GM19238 (cell line): Measurements from ENCODE around the gene RPS16.

Experiments used
- DNase-seq: peaks from one replicate; pipeline ENCODE4 v3.0.0; 2011; ENCODE audit warnings: low spot score; ENCODE audit not compliant: insufficient read length

The RPS16 gene

DNA sequence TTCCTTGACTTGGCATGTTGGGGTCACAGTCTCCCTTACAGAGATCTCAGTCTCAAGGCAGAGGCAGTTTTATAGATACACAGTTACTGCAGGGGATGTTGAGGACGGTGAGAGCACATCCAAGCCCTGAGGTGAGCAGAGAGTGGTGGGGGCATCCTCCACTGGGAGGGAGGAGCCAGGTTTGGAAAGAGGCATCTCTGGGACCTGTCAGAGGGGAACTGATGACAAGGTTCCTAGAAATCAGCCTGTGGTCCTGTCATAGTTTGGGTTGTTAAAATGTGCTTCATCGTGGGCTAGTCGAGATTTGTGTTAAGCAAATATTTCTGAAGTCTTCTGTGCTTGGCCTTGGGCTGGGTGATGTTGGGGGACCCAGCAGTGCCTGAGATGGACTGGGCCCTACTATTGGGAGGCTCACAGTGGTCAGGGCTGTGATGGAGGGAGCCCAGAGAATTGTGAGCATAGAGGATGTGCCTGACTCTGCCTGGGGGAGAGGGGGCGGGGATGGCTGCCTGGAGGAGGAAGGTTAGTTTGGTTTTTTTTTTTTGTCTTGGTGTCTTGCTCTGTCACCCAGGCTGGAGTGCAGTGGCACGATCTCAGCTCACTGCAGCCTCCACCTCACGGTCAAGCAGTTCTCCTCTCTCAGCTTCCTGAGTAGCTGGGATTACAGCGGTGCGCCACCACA is 13.5 kb upstream of the RPS16 start:
- DNase-seq = no peak

DNA sequence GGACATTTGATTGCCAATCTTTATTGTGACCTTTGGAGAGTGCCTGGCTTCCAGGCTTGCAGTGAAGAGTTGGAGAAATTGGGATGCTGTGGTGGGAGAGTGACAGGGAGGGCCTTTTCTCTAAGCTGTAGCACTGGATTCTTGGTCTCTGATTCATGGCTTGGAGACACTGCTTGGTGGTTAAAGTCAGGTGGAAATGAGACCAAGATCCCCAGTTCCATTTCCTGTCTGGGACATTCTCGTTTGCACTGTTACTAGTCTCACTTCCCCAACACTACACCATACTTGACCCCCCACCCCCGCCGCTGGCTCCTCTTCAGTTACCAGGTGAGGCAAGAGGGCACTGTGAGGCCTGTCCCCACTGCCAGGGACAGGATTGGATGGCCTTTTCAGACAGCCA is 12.5 kb upstream of the RPS16 start:
- DNase-seq = peak; percentile 49

DNA sequence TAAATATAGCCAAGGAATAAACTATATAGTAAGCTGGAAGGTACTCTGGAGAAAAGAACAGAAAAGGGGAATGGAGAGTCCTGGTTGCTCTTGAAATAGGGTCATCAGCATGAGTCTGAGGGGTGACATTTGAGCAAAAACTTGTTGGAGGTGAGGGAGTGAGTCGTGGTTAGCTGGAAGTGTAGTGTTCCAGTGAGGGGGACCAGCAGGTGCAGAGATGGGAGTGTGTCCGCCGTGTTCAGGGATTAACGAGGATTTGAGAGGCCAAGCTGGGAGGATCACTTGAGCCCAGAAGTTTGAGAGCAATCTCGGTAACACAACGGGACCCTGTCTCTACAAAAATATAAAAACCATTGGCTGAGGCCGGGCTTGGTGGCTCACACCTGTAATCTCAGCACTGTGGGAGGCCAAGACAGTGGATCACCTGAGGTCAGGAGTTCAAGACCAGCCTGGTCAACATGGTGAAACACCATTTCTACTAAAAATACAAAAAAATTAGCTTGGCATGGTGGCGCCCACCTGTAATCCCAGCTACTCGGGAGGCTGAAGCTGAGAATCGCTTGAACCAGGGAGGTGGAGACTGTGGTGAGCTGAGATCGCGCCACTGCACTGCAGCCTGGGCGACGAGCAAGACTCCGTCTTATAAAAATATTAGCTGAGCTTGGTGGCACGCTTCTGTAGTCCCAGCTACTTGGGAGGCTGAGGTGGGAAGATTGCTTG is 10.8 kb upstream of the RPS16 start:
- no peak for DNase-seq

DNA sequence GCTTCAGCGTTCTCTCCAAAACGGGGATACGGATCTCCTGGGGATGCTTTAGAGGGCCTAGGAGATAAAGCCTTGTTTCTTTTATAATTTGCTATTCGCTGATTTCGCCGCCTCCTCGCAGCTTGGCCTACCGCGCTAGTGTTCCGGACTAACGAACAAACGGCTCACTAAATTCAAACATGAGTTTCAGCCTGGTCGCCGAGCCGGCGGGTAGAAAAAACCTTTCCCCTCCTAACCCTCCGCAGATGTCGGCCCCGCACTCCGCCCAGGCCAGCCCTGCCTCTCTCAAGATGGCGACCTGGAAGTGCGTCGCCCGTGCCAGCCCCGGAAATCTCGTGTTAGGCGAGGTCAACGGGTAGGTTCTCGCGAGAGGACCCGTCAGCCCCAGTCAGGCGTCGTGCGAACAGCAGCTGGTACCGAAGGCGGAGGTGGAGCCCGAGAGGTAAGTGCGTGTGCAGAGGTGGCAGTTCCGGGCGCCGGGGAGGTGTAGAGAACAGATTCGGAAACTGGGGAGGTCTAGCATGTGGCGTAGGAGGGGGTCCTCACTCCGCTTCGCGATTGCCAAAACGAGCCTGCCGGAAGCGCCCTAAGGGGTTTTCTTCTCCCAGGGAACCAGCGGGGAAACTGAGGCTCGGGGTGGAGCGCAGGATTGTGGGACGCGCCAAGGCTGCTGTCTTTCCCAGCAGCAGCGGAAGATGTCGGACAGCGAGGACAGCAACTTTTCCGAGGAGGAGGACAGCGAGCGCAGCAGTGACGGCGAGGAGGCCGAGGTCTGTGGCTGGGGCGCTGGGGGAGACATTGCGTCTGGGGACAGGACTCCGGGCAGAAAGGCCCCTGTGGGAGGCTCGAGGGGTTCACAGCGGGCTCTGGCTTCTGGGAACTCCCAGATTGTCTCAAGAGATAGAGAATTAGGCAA is 9.7 kb upstream of the RPS16 start, which contains the start of gene SUPT5H:
TSS of gene SUPT5H (plus strand) at position 387 of the 916 bp plus-strand sequence. CDS start at position 696, 309 bp downstream.
- DNase-seq = peak; percentile 98

DNA sequence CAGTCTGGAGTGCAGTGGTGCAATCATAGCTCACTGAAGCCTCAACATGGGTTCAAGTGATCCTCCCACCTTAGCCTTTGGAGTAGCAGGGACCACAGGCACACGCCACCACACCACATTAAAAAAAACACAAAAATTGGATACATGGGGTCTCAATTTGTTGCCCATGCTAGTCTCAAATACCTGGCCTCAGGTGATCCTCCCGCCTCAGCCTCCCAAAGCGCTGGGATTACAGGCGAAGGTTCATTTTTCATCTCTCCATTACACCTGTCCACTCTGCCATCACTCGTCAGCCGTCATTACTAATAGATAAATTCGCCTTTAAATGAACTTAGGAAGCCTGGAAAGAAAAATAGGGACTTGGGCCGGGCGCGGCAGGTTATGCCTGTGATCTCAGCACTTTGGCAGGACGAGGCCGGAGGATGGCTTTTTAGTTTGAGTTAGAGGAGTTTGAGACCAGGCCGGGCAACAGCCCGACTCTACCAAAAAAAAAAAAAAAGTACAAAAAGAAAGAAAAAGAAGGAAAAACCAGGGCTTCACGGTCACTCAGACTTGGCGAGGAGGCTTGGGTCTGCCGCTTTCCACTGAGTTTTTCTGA is 8.9 kb upstream of the RPS16 start:
- no peak for DNase-seq

DNA sequence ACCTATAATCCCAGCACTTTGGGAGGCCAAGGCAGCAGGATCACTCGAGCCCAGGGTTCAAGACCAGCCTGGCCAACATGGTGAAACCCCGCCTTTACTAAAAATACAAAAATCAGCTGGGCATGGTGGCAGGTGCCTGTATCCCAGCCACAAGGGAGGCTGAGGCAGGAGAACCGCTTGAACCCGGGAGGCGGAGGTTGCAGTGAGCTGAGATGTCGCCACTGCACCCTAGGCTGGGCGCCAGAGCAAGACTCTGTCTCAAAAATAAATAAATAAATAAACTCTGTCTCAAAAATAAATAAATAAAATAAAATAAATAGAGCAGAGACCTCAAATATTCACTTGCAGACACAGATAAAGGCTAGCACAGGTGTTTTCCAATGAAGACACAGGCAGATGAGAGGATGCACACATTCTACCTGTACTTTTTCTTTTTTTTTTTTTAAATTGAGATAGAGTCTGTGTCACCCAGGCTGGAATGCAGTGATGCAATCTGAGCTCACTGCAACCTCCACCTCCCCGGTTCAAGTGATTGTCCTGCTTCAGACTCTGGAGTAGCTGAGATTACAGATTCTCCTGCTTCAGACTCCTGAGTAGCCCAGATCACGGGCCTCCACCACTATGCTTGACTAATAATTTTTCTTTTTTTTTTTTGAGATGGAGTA is 2.7 kb upstream of the RPS16 start:
- no peak for DNase-seq

DNA sequence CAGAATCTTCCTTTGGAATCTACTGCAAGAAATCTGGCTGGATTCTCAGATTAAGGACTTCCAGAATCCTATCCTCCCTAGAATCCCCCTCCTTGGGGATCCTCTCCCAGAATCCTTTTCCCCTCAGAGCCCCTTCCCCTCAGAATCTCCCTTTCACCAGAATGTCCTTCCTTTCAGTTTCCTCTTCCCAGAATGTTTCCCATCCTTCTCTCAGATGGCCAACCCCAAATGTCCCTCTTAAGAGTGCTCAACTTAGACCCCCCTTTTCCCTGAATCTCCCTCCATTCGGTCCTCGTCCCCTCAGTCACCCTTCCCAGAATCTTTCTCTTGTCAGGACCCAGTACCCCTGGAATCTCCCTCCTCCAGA is 584 bp upstream of the RPS16 start:
- no peak for DNase-seq

DNA sequence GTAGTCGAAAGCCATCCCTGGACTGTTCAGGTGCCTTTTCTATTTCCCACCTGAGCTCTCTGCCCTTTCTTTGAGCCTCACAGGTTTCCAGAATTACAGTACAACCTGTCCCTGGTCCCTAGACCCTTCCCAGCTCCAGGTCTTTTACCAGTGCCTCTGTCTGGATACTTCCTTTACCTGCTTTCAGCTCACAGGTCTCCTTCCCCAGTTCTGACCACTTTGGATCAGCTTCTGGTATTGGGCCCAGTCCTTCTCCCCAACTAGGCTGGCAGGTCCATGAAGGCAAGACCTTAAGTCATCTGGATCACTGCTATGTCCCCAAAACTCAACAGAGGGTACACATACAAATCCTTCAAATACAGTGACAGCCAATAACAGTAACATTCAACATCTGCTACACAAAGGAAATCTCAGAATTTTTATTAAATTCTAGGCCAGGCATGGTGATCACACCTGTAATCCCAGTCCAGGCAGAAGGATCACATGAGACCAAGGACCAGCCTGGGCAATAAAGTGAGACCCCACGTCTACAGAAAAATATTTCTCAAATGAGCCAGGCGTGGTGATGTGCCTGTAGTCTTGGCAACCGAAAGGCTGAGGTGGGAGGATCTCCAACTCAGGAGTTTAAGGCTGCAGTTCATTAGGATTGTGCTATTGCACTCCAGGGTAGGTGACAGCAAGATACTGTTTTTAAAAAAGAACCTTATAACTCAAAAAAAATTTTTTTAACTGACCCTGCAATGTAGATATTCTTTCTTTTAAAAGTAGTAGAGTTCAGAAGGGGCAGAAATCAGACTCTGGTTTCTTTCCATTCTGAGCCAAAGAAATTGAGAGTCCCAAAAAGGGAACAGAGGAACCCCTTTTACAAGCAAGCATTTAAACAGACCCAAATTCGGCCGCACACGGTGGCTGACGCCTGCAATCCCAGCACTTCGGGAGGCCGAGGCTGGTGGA is 1.3 kb downstream of the RPS16 start:
- no peak for DNase-seq

DNA sequence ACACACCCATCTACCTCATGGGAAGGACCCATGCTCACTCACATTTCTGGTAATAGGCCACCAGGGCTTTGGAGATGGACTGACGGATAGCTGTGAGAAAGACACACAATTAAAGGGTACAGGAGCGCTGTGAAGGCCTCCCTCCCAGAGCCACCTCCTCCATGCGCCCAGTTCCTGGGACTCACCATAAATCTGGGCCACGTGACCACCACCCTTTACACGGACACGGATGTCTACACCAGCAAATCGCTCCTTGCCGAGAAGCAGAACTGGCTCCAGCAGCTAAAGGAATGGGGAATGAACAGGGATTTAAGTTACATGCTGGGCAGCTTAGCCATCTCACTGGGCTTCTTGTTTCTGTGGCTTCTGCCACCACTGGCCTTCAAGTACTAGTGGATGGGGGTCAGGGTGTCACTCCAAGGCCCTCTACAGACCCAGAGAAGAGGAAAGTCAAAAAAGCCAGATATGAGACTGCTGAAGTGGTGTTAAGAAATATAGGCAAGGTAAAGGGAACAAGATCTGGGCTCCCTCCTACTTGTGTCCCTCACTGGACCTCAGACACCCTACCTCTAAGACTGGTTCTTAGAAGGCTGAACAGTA is 2.2 kb downstream of the RPS16 start:
- DNase-seq = no peak

DNA sequence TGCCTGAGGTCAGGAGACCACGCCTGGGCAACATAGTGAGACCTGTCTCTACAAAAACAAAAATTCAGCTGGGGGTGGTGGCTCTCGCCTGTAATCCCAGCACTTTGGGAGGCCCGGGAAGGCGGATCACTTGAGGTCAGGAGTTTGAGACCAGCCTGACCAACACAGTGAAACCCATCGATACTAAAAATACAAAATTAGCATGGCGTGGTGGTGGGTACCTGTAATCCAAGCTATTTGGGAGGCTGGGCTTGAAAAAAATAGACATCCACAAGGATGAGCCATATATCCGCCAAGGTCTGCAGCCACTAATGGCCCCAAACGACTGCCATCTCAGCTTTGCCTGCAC is 3.1 kb downstream of the RPS16 start:
- no peak for DNase-seq

DNA sequence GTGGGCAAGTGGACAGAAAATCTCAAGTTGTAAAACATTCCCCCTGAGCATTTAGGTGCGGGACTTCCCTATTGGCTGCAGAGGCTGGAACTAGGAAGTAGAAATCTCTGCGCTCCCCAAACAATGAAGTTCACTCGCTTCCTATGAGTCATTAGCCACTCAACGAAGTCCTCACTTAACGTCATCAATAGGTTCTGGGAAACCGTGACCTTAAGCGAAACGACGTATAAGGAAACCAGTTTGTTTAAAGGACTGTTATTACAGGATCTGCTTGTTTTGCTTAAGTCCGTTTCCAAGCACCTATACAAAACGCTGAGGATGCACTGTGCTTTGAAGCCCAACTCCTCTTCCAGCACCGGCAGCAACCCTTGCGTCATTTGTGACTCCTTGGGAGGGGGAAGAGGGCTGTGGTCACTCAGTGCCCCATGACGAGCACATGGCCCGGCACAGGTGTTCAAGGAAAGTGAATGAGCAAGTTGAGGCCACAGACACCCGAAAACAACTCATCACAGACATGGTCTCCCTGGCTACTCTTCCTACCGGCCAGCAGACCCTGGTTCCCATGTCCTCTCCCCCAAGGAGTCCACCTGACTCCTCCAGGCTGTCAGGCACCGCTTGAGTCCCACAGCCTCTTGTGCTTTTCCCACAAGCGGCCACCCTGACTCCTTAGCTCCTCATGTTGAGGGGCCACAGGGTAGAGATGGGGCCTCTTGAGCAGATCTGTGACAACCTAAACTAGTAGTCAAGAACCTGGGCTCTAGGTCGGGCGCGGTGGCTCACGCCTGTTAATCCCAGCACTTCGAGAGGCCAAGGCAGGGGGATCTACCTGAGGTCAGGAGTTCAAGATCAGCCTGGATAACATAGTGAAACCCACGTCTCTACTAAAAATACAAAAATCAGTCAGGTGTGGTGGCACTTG is 4.8 kb downstream of the RPS16 start:
- DNase-seq = no peak

DNA sequence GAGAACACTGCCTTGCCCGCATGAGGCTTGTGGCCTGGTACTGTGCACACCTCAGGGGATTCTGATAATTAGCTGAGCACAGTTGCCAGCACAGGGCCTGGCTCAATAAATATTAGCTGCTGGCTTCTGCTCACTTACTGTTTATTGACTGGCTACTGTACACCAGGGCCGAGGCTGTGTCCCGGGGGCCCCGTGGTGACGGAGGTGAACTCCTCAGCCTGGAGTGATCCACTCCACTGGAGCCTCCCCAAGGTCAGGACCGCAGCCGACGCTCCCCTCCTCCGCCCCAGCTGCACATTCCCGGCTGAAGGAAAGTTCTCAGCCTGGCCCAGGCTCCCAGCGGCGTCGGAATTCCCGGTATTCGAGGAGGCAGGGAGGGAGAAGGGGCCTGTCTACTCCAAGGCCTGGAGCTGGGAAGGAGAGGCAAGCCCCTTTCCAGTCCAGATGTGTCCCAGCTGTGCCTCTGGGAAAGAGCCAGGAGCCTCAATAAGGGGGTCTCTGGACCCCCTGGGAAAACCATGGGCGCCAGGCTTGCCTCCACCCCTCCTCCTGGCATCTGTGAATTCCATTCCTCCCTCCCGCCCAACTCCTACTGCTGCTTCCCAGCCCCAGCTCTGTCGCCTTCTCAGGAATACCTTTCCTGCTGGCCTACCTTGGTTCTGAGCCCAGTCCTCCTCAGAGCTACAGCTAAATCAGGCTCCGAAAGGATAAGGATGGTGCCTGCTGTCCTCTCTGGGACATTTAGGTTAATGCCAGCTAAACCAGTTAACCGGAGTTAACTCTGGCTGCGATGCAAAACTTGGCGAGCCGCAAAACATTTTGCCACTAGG is 7.3 kb downstream of the RPS16 start:
- no peak for DNase-seq

DNA sequence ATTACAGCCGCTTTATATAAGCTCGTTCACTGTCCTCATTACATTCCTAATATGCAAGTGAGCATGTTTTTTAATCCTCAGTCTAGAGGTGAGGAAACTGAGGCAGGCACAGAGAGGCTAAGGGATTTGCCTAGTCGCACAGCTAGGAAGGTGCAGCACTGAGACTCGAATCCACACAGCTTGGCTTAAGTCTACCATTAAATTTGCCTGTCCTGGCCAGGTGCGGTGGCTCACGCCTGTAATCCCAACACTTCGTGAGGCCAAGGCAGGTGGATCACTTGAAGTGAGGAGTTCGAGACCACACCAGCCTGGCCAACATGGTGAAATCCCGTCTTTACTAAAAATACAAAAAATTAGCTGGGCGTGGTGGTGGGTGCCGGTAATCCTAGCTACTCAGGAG is 8.0 kb downstream of the RPS16 start:
- DNase-seq = no peak

DNA sequence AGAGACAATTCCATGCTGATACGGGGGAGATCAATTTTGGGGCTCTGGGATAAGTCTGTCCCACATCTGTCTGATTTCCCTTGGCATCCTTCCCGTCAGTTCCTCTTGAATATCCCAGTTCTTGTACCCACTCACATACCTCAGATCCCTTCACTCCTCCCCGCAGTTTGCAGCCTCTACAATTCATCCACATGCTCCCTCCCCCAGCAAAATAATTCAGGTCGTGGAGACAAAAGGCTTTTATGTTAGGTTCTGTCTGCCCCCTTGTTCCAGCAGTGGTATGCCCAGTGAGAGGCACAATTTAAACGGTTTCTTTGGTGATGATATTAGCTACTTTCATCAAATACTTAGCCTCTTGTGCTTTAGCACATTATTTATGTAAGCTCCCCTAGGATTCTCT is 9.6 kb downstream of the RPS16 start:
- DNase-seq = no peak

DNA sequence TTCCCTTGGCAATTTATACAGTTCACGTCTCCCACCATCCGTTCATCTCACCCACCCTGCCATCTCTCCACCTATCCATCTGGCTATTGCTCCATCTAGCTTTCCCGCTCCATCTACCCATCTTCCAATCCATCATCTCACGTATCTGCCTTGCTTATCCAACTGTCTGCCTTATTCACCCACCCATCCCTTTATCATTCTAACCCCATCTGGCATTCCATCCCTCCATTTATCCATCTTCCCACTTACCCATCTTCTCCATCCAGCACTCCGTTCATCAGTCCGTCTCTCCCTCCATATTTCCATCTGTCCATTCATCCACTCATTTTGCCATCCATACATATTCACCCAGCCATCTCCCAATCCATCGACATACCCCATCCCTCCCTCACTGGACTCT is 10.0 kb downstream of the RPS16 start:
- DNase-seq = no peak

DNA sequence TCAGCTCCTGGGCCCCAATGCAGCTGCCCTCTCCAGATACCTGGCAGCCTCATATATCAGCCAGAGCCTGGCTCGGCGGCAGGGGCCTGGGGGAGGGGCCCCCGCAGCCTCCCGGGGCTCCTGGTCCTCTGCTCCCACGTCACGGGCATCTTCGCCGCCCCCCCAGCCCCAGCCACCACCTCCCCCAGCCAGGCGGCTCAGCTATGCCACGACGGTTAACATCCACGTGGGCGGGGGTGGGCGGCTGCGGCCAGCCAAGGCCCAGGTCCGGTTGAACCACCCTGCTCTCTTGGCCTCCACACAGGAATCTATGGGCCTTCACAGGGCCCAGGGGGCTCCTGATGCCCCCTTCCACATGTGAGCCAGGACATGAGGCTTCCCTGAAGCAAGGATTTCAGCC is 10.8 kb downstream of the RPS16 start:
- DNase-seq = no peak

DNA sequence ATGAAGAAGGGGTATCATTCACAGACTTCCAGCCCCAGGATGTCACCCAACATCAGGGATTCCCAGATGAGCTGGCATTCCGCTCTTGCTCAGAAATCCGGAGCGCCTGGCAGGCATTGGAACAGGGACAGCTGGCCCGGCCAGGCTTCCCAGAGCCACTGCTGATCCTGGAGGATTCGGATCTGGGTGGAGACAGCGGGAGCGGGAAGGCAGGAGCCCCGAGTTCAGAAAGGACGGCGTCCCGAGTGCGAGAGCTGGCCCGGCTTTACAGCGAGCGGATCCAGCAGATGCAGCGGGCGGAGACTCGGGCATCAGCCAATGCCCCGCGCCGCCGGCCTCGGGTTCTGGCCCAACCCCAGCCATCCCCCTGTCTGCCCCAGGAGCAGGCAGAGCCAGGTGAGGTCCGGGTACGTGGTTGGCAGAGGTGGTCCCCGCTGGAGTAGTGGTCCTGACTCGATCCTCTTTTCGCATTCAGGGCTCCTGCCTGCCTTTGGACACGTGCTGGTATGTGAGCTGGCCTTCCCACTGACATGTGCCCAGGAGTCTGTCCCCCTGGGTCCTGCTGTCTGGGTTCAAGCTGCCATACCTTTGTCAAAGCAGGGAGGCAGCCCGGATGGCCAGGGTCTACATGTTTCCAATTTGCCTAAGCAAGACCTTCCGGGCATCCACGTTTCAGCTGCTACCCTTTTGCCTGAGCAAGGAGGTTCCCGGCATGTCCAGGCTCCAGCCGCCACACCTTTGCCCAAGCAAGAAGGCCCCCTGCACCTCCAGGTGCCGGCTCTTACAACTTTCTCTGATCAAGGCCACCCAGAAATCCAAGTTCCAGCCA is 12.3 kb downstream of the RPS16 start:
- DNase-seq = no peak
